GM08714 (cell line): ENCODE results near the gene FLOT2.

Source experiments
- H3K4me3 ChIP-seq: fragments of 200-500 bp; sonication (Bioruptor generic); 2 replicates; pipeline ENCODE4 v1.5.1; 2014; ENCODE audit warnings: mild to moderate bottlenecking, low read length, inconsistent platforms
- ZNF274 ChIP-seq: IDR thresholded peaks from 2 replicates; pipeline ENCODE4 v1.6.1; 2012; ENCODE audit warnings: mild to moderate bottlenecking, low read depth, low read length

Gene FLOT2

GRCh38 chr17:28892024-28892423 lies 5.5 kb downstream of the FLOT2 start:
- no peak overlapping the region for H3K4me3 ChIP-seq
- no peak for TF ChIP-seq ZNF274

GRCh38 chr17:28891201-28891600 lies 6.3 kb downstream of the FLOT2 start:
- H3K4me3 ChIP-seq = no peak overlapping the region
- TF ChIP-seq ZNF274 = no peak

GRCh38 chr17:28889996-28890395 lies 7.5 kb downstream of the FLOT2 start:
- no peak overlapping the region for H3K4me3 ChIP-seq
- TF ChIP-seq ZNF274 = no peak

GRCh38 chr17:28888832-28889231 lies 8.7 kb downstream of the FLOT2 start:
- TF ChIP-seq ZNF274 = no peak
- no peak overlapping the region for H3K4me3 ChIP-seq

- no peak for TF ChIP-seq ZNF274
- H3K4me3 ChIP-seq = no peak overlapping the region
These were observed 9.6 kb downstream of the FLOT2 start for GRCh38 chr17:28887871-28888471.

- no peak for TF ChIP-seq ZNF274
- no peak overlapping the region for H3K4me3 ChIP-seq
These were observed 11.6 kb downstream of the FLOT2 start for GRCh38 chr17:28885951-28886350.

GRCh38 chr17:28885363-28885762 lies 12.2 kb downstream of the FLOT2 start:
- no peak for TF ChIP-seq ZNF274
- no peak overlapping the region for H3K4me3 ChIP-seq

GRCh38 chr17:28883967-28884702 lies 13.4 kb downstream of the FLOT2 start:
- H3K4me3 ChIP-seq = no peak overlapping the region
- TF ChIP-seq ZNF274 = no peak

GRCh38 chr17:28882154-28882895 lies 15.2 kb downstream of the FLOT2 start:
- H3K4me3 ChIP-seq = no peak overlapping the region
- no peak for TF ChIP-seq ZNF274

- TF ChIP-seq ZNF274 = no peak
- H3K4me3 ChIP-seq = no peak overlapping the region
These were observed 15.9 kb downstream of the FLOT2 start for GRCh38 chr17:28881533-28882056.

GRCh38 chr17:28880572-28880945 lies 17.0 kb downstream of the FLOT2 start:
- no peak for TF ChIP-seq ZNF274
- no peak overlapping the region for H3K4me3 ChIP-seq

- no peak for TF ChIP-seq ZNF274
- no peak overlapping the region for H3K4me3 ChIP-seq
These were observed 17.5 kb downstream of the FLOT2 start for GRCh38 chr17:28879886-28880571.

GRCh38 chr17:28878981-28879380 lies 18.6 kb downstream of the FLOT2 start:
- TF ChIP-seq ZNF274 = no peak
- no peak overlapping the region for H3K4me3 ChIP-seq
